K562 (cell line): ENCODE measurements around the gene TNFSF15. TPM values are rescaled to one million over a fixed set of nuclear protein-coding genes. Genes with fewer than 3 reads are reported as not detected.

Experiments
- ATAC-seq: fragments of 200-7000 bp; cut with Tn5 transposase; 3 replicates; pipeline ENCODE4 v1.9.1; 2020; ENCODE audit warnings: moderate library complexity
- BruUV-seq: library from RNA; stranded (reverse); fragments of 400-500 nt; replicated peaks from 2 replicates; lab custom pipeline; 2021; lab: Mats Ljungman, UMichigan
- CTCF ChIA-PET: fragments of 300-600 bp; formaldehyde crosslinking; extraction: SDS; loops from one replicate; lab custom pipeline; 2021; ENCODE audit warnings: low intra/inter-chr PET ratio; lab: Yijun Ruan, JAX
- POLR2A ChIA-PET: fragments of 300-600, 350-650 bp; sonication (Branson Sonifier 250); formaldehyde crosslinking; extraction: SDS; loops from one replicate; lab custom pipeline; 2021; ENCODE audit warnings: antibody characterized with exemption, inconsistent platforms; lab: Yijun Ruan, JAX
- DNase-seq, 4 experiments: peaks; one replicate each; pipeline versions ENCODE4 v3.0.0 to v3.0.0-alpha.2; 2011 to 2018; ENCODE audit warnings: low spot score in 3 of 4, mixed read lengths in 3 of 4; ENCODE audit errors: extremely low read depth in 1 of 4
- FAIRE-seq: peaks from 2 replicates; lab custom pipeline; 2011; peaks lifted over from hg19 to GRCh38; lab: Jason Lieb, UNC
- H2AFZ ChIP-seq: 2 replicates; pipeline ENCODE4 v1.6.0; 2011; ENCODE audit warnings: low read depth, low read length, control low read depth, inconsistent platforms
- H3K27ac ChIP-seq: fragments of 200-600 bp; 3 replicates; pipeline ENCODE4 v1.8.0; 2011; ENCODE audit warnings: low read depth, mild to moderate bottlenecking, control low read depth, inconsistent platforms, low read length, moderate library complexity, mixed read lengths; ENCODE audit errors: extremely low read depth
- H3K27me3 ChIP-seq, 2 experiments: fragments of 300-600 bp in 1 of 2; 2 replicates in 1 of 2; 3 replicates in 1 of 2; pipeline versions ENCODE4 v1.6.0 to v1.8.0; 2011; ENCODE audit warnings: inconsistent platforms in 2 of 2, low read length in 2 of 2, mild to moderate bottlenecking in 1 of 2, mixed read lengths in 1 of 2, moderate library complexity in 1 of 2; ENCODE audit not compliant: control insufficient read depth in 2 of 2, insufficient read depth in 2 of 2
- H3K36me3 ChIP-seq: fragments of 300-600 bp; 3 replicates; pipeline ENCODE4 v1.8.0; 2011; ENCODE audit warnings: mild to moderate bottlenecking, low read length, inconsistent platforms; ENCODE audit not compliant: control insufficient read depth, insufficient read depth
- H3K4me1 ChIP-seq, 2 experiments: fragments of 200-600 bp in 1 of 2; replicated peaks in 1 of 2; 2 replicates in 1 of 2; 3 replicates in 1 of 2; pipeline versions ENCODE4 v1.5.1 to v1.8.0; 2011; ENCODE audit warnings: inconsistent platforms in 2 of 2, low read length in 2 of 2, mild to moderate bottlenecking in 1 of 2, mixed read lengths in 1 of 2, moderate library complexity in 1 of 2; ENCODE audit not compliant: control insufficient read depth in 2 of 2, insufficient read depth in 2 of 2
- H3K4me2 ChIP-seq: 2 replicates; pipeline ENCODE4 v1.6.1; 2011; ENCODE audit warnings: low read length, control low read depth, inconsistent platforms, mixed read lengths; ENCODE audit not compliant: insufficient read depth
- H3K4me3 ChIP-seq: fragments of 200-600 bp; sonication (generic), shearing (Covaris generic); 2 replicates; pipeline ENCODE4 v1.5.1; 2016; ENCODE audit warnings: control low read depth, inconsistent platforms
- H3K79me2 ChIP-seq: fragments of 200-600 bp; 3 replicates; pipeline ENCODE4 v1.8.0; 2011; ENCODE audit warnings: low read length, inconsistent platforms; ENCODE audit not compliant: control insufficient read depth, insufficient read depth
- H3K9ac ChIP-seq, 2 experiments: 2 replicates each; pipeline versions ENCODE4 v1.6.0 to v1.6.1; 2011; ENCODE audit warnings: low read depth in 2 of 2, low read length in 2 of 2, control low read depth in 1 of 2, inconsistent platforms in 1 of 2, mild to moderate bottlenecking in 1 of 2, mixed read lengths in 1 of 2; ENCODE audit not compliant: insufficient read depth in 1 of 2
- H3K9me1 ChIP-seq: one replicate; pipeline ENCODE4 v1.6.0; 2011; ENCODE audit warnings: inconsistent platforms, mild to moderate bottlenecking, low read length, moderate library complexity; ENCODE audit not compliant: control insufficient read depth, insufficient read depth
- H3K9me3 ChIP-seq: replicated peaks from 2 replicates; pipeline ENCODE4 v1.5.1; 2011; ENCODE audit warnings: low read depth, low read length, inconsistent platforms; ENCODE audit not compliant: control insufficient read depth, insufficient read depth
- H4K20me1 ChIP-seq: replicated peaks from 2 replicates; pipeline ENCODE4 v1.6.1; 2011; ENCODE audit warnings: low read length, inconsistent platforms, mixed read lengths; ENCODE audit not compliant: control insufficient read depth, insufficient read depth
- DDX20 ChIP-seq: fragments of 450-650 bp; IDR thresholded peaks from 2 replicates; pipeline ENCODE4 v1.6.1; 2016; ENCODE audit warnings: missing genetic modification characterization, low read depth, mild to moderate bottlenecking, missing compliant biosample characterization, moderate library complexity
- FOSL1 ChIP-seq: fragments of 200-800 bp; sonication (Bioruptor generic); conservative IDR thresholded peaks from 2 replicates; pipeline ENCODE4 v1.6.1; 2016; ENCODE audit warnings: missing genetic modification characterization, missing compliant biosample characterization
- PKNOX1 ChIP-seq: fragments of 450-650 bp; IDR thresholded peaks from 2 replicates; pipeline ENCODE4 v1.6.1; 2016
- RBBP5 ChIP-seq: fragments of 200-600 bp; sonication (generic); IDR thresholded peaks from 2 replicates; pipeline ENCODE4 v1.6.1; 2012; ENCODE audit warnings: borderline replicate concordance, mild to moderate bottlenecking, low read length, control low read depth, inconsistent platforms; ENCODE audit not compliant: insufficient read depth, poor library complexity, severe bottlenecking
- RHOXF2B ChIP-seq: fragments of 250-450 bp; sonication (Bioruptor Pico); conservative IDR thresholded peaks from 2 replicates; pipeline ENCODE4 v1.5.1; 2021
- SUPT5H ChIP-seq: fragments of 450-650 bp; IDR thresholded peaks from 2 replicates; pipeline ENCODE4 v1.6.1; 2016
- USF2 ChIP-seq: sonication (generic); formaldehyde crosslinking; IDR thresholded peaks from 2 replicates; pipeline ENCODE4 v1.5.0; 2020; ENCODE audit warnings: missing genetic modification reagents
- ZNF707 ChIP-seq: fragments of 250-450 bp; sonication (Bioruptor Pico); conservative IDR thresholded peaks from 2 replicates; pipeline ENCODE4 v1.8.0; 2022; ENCODE audit warnings: inconsistent platforms, mild to moderate bottlenecking, moderate library complexity
- WGBS: fragments of 100-300 bp; shearing (Covaris generic); methylation state at CpG from one replicate; pipeline ENCODE4 v1.1.6; 2016; ENCODE audit warnings: low coverage, mixed read lengths; ENCODE audit not compliant: insufficient coverage; ENCODE audit errors: missing lambda C conversion rate; 5-methylcytosine and 5-hydroxymethylcytosine counted together
- in situ Hi-C: fragments of 300-500 bp; cut with MboI; formaldehyde crosslinking; loops from 4 replicates; pipeline ENCODE4 v1.15.0; 2018; ENCODE audit warnings: inconsistent platforms, mixed read lengths
- intact Hi-C: fragments of 100-400 bp; cut with micrococcal nuclease; formaldehyde crosslinking; loops from 2 replicates; pipeline ENCODE4 v1.14.2; 2022
- polyA plus RNA-seq, 8 experiments: library from polyadenylated mRNA; depleted of rRNA in 4 of 8; stranded (reverse) in 5 of 8; unstranded in 3 of 8; fragments of >200 nt; fragmentation: Nextera tagmentation in 2 of 8; fragmentation: Illumina TruSeq in 1 of 8; extraction: Ambion mirVana in 2 of 8; extraction: Trizol in 1 of 8; gene quantifications; 2 replicates each; pipeline versions ENCODE4 v1.2.1 to v1.2.3, GENCODE V29; 2011 to 2014; ENCODE audit warnings: inconsistent platforms in 1 of 8, missing spikeins in 1 of 8
- total RNA-seq, 7 experiments: library from RNA; depleted of rRNA in 6 of 7; stranded (reverse); fragments of >200 nt in 6 of 7; fragmentation: Illumina TruSeq in 2 of 7; extraction: Trizol in 2 of 7; gene quantifications; 2 replicates each; pipeline versions ENCODE4 v1.2.1 to v1.2.3, GENCODE V29; 2011 to 2021; ENCODE audit warnings: low replicate concordance in 1 of 7
- TF ChIP-seq, protein P1 (sequence below), 2 experiments: fragments of 200-800 bp in 1 of 2; sonication (Bioruptor generic) in 1 of 2; sonication (generic) in 1 of 2; formaldehyde crosslinking in 1 of 2; IDR thresholded peaks in 1 of 2; conservative IDR thresholded peaks in 1 of 2; 2 replicates each; pipeline versions ENCODE4 v1.5.0 to v1.6.1; 2016 to 2020; ENCODE audit warnings: missing compliant biosample characterization in 1 of 2, missing genetic modification characterization in 1 of 2, missing genetic modification reagents in 1 of 2
- TF ChIP-seq, protein P2 (sequence below): fragments of 450-650 bp; IDR thresholded peaks from 2 replicates; pipeline ENCODE4 v1.6.1; 2016; ENCODE audit warnings: antibody characterized with exemption
- TF ChIP-seq, protein P3 (sequence below): fragments of 450-650 bp; IDR thresholded peaks from 2 replicates; pipeline ENCODE4 v1.6.1; 2018; ENCODE audit warnings: mild to moderate bottlenecking, low read depth; ENCODE audit not compliant: partially characterized antibody

Gene TNFSF15
- total and polyA plus RNA-seq, 9 of the 15 experiments (the other 6 are each of a cell fraction or from before 2014, with no cell fraction given): not detected

GRCh38 chr9:114837923-114838322, 32.1 kb upstream of the TNFSF15 start (continued):
- TF ChIP-seq, protein P1, sequence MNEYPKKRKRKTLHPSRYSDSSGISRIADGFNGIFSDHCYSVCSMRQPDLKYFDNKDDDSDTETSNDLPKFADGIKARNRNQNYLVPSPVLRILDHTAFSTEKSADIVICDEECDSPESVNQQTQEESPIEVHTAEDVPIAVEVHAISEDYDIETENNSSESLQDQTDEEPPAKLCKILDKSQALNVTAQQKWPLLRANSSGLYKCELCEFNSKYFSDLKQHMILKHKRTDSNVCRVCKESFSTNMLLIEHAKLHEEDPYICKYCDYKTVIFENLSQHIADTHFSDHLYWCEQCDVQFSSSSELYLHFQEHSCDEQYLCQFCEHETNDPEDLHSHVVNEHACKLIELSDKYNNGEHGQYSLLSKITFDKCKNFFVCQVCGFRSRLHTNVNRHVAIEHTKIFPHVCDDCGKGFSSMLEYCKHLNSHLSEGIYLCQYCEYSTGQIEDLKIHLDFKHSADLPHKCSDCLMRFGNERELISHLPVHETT (CRISPR knock-in tag; conservative IDR thresholded peaks at IDR 0.05 in 1 of 2, IDR thresholded peaks at IDR 0.05 in 1 of 2): no peak
- TF ChIP-seq PKNOX1 (no peak), SUPT5H (no peak)
- TF ChIP-seq, all 486 proteins: peak for 0

GRCh38 chr9:114836769-114837168, 30.9 kb upstream of the TNFSF15 start:
- Histone ChIP-seq H3K27me3 (no peaks in the 10 kb centered on the region), H3K4me3 (no peak overlapping the region), H3K79me2 (no peaks in the 10 kb centered on the region), H3K36me3 (no peaks in the 10 kb centered on the region), H3K4me2 (no peak overlapping the region), H3K9ac (no peak overlapping the region), H3K27ac (no peak overlapping the region), H2AFZ (no peak overlapping the region), H3K9me3 (no peaks in the 10 kb centered on the region), H3K4me1 (no peaks in the 10 kb centered on the region), H3K9me1 (no peaks in the 10 kb centered on the region), H4K20me1 (no peaks in the 10 kb centered on the region)
- in situ Hi-C loops (no loop called here), intact Hi-C loops (no loop called here)
- POLR2A ChIA-PET: no interaction called here
- 7% methylated on average over 3 of the region's 3 CpGs for WGBS
- FAIRE-seq (no peak), ATAC-seq (no peak), DNase-seq (no peak)
- BruUV-seq: no TSS peak
- CTCF ChIA-PET: no interaction called here
- TF ChIP-seq DDX20 (tag): no peak
- no peak for TF ChIP-seq RBBP5
- no peak for TF ChIP-seq RHOXF2B (CRISPR knock-in tag)
- no peak for TF ChIP-seq ZNF707 (CRISPR knock-in tag)
- TF ChIP-seq FOSL1: no peak
- TF ChIP-seq, protein P2, sequence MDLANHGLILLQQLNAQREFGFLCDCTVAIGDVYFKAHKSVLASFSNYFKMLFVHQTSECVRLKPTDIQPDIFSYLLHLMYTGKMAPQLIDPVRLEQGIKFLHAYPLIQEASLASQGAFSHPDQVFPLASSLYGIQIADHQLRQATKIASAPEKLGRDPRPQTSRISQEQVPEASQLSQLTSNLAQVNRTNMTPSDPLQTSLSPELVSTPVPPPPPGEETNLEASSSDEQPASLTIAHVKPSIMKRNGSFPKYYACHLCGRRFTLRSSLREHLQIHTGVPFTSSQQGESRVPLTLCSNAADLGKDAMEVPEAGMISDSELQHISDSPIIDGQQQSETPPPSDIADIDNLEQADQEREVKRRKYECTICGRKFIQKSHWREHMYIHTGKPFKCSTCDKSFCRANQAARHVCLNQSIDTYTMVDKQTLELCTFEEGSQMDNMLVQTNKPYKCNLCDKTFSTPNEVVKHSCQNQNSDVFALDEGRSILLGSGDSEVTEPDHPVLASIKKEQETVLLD: no peak
- TF ChIP-seq, protein P3, sequence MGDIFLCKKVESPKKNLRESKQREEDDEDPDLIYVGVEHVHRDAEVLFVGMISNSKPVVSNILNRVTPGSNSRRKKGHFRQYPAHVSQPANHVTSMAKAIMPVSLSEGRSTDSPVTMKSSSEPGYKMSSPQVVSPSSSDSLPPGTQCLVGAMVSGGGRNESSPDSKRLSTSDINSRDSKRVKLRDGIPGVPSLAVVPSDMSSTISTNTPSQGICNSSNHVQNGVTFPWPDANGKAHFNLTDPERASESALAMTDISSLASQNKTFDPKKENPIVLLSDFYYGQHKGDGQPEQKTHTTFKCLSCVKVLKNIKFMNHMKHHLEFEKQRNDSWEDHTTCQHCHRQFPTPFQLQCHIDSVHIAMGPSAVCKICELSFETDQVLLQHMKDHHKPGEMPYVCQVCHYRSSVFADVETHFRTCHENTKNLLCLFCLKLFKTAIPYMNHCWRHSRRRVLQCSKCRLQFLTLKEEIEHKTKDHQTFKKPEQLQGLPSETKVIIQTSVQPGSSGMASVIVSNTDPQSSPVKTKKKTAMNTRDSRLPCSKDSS: no peak
- TF ChIP-seq USF2 (CRISPR knock-in tag): no peak
